GM23338 (cell line): ENCODE results near the gene ZNF747. TPM values are rescaled to one million over a fixed set of nuclear protein-coding genes. Genes with fewer than 3 reads are reported as not detected.
A peak's percentile ranks its signal among the peaks of the same experiment; 100 is the strongest.
"Not testable (repeated sequence)": the region's sequence is repeated elsewhere in the genome, so short reads cannot be mapped to it uniquely, and the experiment has no call there.

Experiments
- ATAC-seq: fragments of 200-7000 bp; cut with Tn5 transposase; 3 replicates; pipeline ENCODE4 v1.9.1; 2020
- DNase-seq: peaks from one replicate; pipeline ENCODE4 v3.0.0-alpha.2; 2015; ENCODE audit warnings: low spot score
- H2AFZ ChIP-seq: fragments of 200-600 bp; sonication (generic); 2 replicates; pipeline ENCODE4 v1.8.0; 2016; ENCODE audit warnings: antibody characterized with exemption, mild to moderate bottlenecking, moderate library complexity
- H3F3A ChIP-seq: fragments of 200-600 bp; sonication (generic); replicated peaks from 2 replicates; pipeline ENCODE4 v1.8.0; 2017; ENCODE audit warnings: antibody characterized with exemption, mixed run types, low read depth
- H3K27ac ChIP-seq: fragments of 200-600 bp; sonication (generic); 2 replicates; pipeline ENCODE4 v1.6.1; 2016; ENCODE audit warnings: low read depth
- H3K27me3 ChIP-seq: fragments of 200-600 bp; sonication (generic); 2 replicates; pipeline ENCODE4 v1.8.0; 2016; ENCODE audit warnings: mild to moderate bottlenecking, mixed run types, moderate library complexity; ENCODE audit not compliant: insufficient read depth
- H3K36me3 ChIP-seq: fragments of 200-600 bp; sonication (generic); 2 replicates; pipeline ENCODE4 v1.8.0; 2016; ENCODE audit warnings: mild to moderate bottlenecking; ENCODE audit not compliant: insufficient read depth
- H3K4me1 ChIP-seq: fragments of 200-600 bp; sonication (generic); 2 replicates; pipeline ENCODE4 v1.8.0; 2016; ENCODE audit warnings: mild to moderate bottlenecking, moderate library complexity; ENCODE audit not compliant: insufficient read depth
- H3K4me2 ChIP-seq: fragments of 200-600 bp; sonication (generic); 2 replicates; pipeline ENCODE4 v1.7.1; 2017; ENCODE audit warnings: mixed run types
- H3K4me3 ChIP-seq: fragments of 200-600 bp; sonication (generic); 2 replicates; pipeline ENCODE4 v1.6.1; 2016; ENCODE audit warnings: mixed run types
- H3K79me2 ChIP-seq: fragments of 200-600 bp; sonication (generic); replicated peaks from 2 replicates; pipeline ENCODE4 v1.8.0; 2017; ENCODE audit warnings: mild to moderate bottlenecking; ENCODE audit not compliant: insufficient read depth
- H3K9me2 ChIP-seq: fragments of 200-600 bp; sonication (generic); 2 replicates; pipeline ENCODE4 v1.8.0; 2017; ENCODE audit not compliant: insufficient read depth
- H4K20me1 ChIP-seq: fragments of 200-600 bp; sonication (generic); replicated peaks from 2 replicates; pipeline ENCODE4 v1.8.0; 2017; ENCODE audit warnings: mild to moderate bottlenecking; ENCODE audit not compliant: insufficient read depth
- H3K27ac Mint-ChIP-seq: 2 replicates; pipeline ENCODE4 v1.8.0; 2020; ENCODE audit warnings: inconsistent platforms, mild to moderate bottlenecking, moderate library complexity, mixed read lengths
- H3K27me3 Mint-ChIP-seq: 3 replicates; pipeline ENCODE4 v1.8.0; 2022; ENCODE audit warnings: low read depth, mild to moderate bottlenecking, moderate library complexity, mixed read lengths, inconsistent platforms; ENCODE audit not compliant: insufficient read depth, poor library complexity
- H3K36me3 Mint-ChIP-seq: 3 replicates; pipeline ENCODE4 v1.8.0; 2021; ENCODE audit warnings: low read depth, mild to moderate bottlenecking, inconsistent platforms, moderate library complexity, mixed read lengths
- H3K4me1 Mint-ChIP-seq: 3 replicates; pipeline ENCODE4 v1.8.0; 2020; ENCODE audit warnings: mild to moderate bottlenecking, inconsistent platforms, mixed read lengths
- H3K4me3 Mint-ChIP-seq: 3 replicates; pipeline ENCODE4 v1.8.0; 2021; ENCODE audit warnings: moderate library complexity, mild to moderate bottlenecking, inconsistent platforms, mixed read lengths
- H3K9me3 Mint-ChIP-seq: 3 replicates; pipeline ENCODE4 v1.8.0; 2020; ENCODE audit warnings: moderate library complexity, mild to moderate bottlenecking, inconsistent platforms, mixed read lengths
- ZNF462 ChIP-seq: fragments of 250-450 bp; sonication (Bioruptor Pico); IDR thresholded peaks from 2 replicates; pipeline ENCODE4 v1.5.0; 2020; ENCODE audit warnings: mild to moderate bottlenecking, moderate library complexity
- polyA plus RNA-seq: library from polyadenylated mRNA; unstranded; fragments of >200 nt; fragmentation: Nextera tagmentation; extraction: Ambion mirVana; gene quantifications from 2 replicates; pipeline ENCODE4 v1.2.1, GENCODE V29; 2016
- total RNA-seq: library from RNA; depleted of rRNA; stranded (reverse); fragments of >200 nt; shearing (Covaris generic); gene quantifications from 2 replicates; pipeline ENCODE4 v1.2.3, GENCODE V29; 2014

The ZNF747 gene
- total and polyA plus RNA-seq, 2 experiments from 2014 or later: 4.2 to 12.6 TPM

- Mint-ChIP-seq H3K4me1 (peaks cover 8% of the 10 kb centered on the region; the same call in 2 of the 3 replicates), H3K9me3 (no peaks in the 10 kb centered on the region; the same call in 2 of the 3 replicates), H3K27ac (no peak overlapping the region), H3K36me3 (peaks cover 11% of the 10 kb centered on the region), H3K4me3 (no peak overlapping the region), H3K27me3 (peaks cover 10% of the 10 kb centered on the region)
- peak overlapping the region; percentile 70 for H3K4me2 ChIP-seq
- no peaks in the 10 kb centered on the region for H3K79me2 ChIP-seq
- H3K36me3 ChIP-seq: no peaks in the 10 kb centered on the region
- ATAC-seq (peak; percentile 70), DNase-seq (peak; percentile 56)
- TF ChIP-seq ZNF462 (CRISPR knock-in tag): no peak
- 0 out of 2 replicates have a peak, but pooled peaks cover 15% of the 10 kb centered on the region for H3F3A ChIP-seq
- H4K20me1 ChIP-seq: no peaks in the 10 kb centered on the region
- H2AFZ ChIP-seq: 0 out of 2 replicates have a peak overlapping the region, but pooled peaks have one; percentile 15
- no peaks in the 10 kb centered on the region for H3K9me2 ChIP-seq
- peak overlapping the region; percentile 27 for H3K4me3 ChIP-seq
- peaks cover 32% of the 10 kb centered on the region for H3K4me1 ChIP-seq
- H3K27ac ChIP-seq: peak overlapping the region; percentile 40; the same call in 1 of the 2 replicates
- H3K27me3 ChIP-seq: no peaks in the 10 kb centered on the region
Measured at GRCh38 chr16:30541502-30542329, 7.1 kb upstream of the ZNF747 start.

GRCh38 chr16:30540916-30541464, 6.3 kb upstream of the ZNF747 start:
- Mint-ChIP-seq H3K36me3 (peaks cover 13% of the 10 kb centered on the region), H3K4me1 (peaks cover 15% of the 10 kb centered on the region; the same call in 2 of the 3 replicates)
- H2AFZ ChIP-seq: peak overlapping the region; percentile 53; the same call in 1 of the 2 replicates
- peaks cover 39% of the 10 kb centered on the region for H3K4me1 ChIP-seq
- not testable (repeated sequence) for H3K27ac Mint-ChIP-seq, H3K9me2 ChIP-seq, H3K79me2 ChIP-seq, ATAC-seq, H3K27me3 Mint-ChIP-seq, H3K9me3 Mint-ChIP-seq, H3K36me3 ChIP-seq, DNase-seq, H4K20me1 ChIP-seq, H3K4me3 Mint-ChIP-seq, H3K27me3 ChIP-seq, H3K4me3 ChIP-seq
- H3K4me2 ChIP-seq: peak overlapping the region; percentile 70
- peak overlapping the region; percentile 40; the same call in 1 of the 2 replicates for H3K27ac ChIP-seq
- H3F3A ChIP-seq: peaks cover 18% of the 10 kb centered on the region

- not testable (repeated sequence) for ATAC-seq, H3K79me2 ChIP-seq, DNase-seq, H4K20me1 ChIP-seq, H3K27me3 Mint-ChIP-seq, H2AFZ ChIP-seq, H3K27ac Mint-ChIP-seq, H3K27ac ChIP-seq, H3K27me3 ChIP-seq, H3K4me2 ChIP-seq, H3K9me2 ChIP-seq, H3K9me3 Mint-ChIP-seq, H3K36me3 ChIP-seq, H3K4me3 Mint-ChIP-seq, H3K4me3 ChIP-seq
- Histone ChIP-seq H3K4me1 (peaks cover 42% of the 10 kb centered on the region), H3F3A (peaks cover 20% of the 10 kb centered on the region)
- Mint-ChIP-seq H3K4me1 (peaks cover 18% of the 10 kb centered on the region; the same call in 2 of the 3 replicates), H3K36me3 (peaks cover 13% of the 10 kb centered on the region)
Measured at GRCh38 chr16:30539986-30540526, 5.4 kb upstream of the ZNF747 start.
